Activated naive CD8-positive, alpha-beta T cell treated with anti-CD3 and anti-CD28 coated beads, Interleukin-2, amount 10 ng/mL, durations not matched to agents 7 days and 5 days (primary cell): ENCODE results near the gene MRPL20. TPM values are rescaled to one million over a fixed set of nuclear protein-coding genes. Genes with fewer than 3 reads are reported as not detected.

Experiments used
- ATAC-seq: fragments of 150-1000 bp; cut with Tn5 transposase; one replicate; pipeline ENCODE4 v1.10.0; 2021; ENCODE audit warnings: low read depth, moderate library complexity
- POLR2A ChIA-PET: fragments of 350-600 bp; sonication (Branson Sonifier 250); formaldehyde crosslinking; loops from one replicate; lab custom pipeline; 2021; ENCODE audit warnings: antibody characterized with exemption; lab: Charles Lee
- DNase-seq: peaks from one replicate; pipeline ENCODE4 v3.0.0; 2021
- H3K27ac Mint-ChIP-seq: one replicate; pipeline ENCODE4 v1.8.0; 2022; ENCODE audit warnings: mild to moderate bottlenecking, mixed read lengths
- H3K27me3 Mint-ChIP-seq: one replicate; pipeline ENCODE4 v1.8.0; 2022; ENCODE audit warnings: mild to moderate bottlenecking, moderate library complexity, mixed read lengths
- H3K36me3 Mint-ChIP-seq: one replicate; pipeline ENCODE4 v1.8.0; 2021; ENCODE audit warnings: mild to moderate bottlenecking, mixed read lengths
- H3K4me1 Mint-ChIP-seq: one replicate; pipeline ENCODE4 v1.8.0; 2021; ENCODE audit warnings: mixed read lengths
- H3K4me3 Mint-ChIP-seq: one replicate; pipeline ENCODE4 v1.8.0; 2022; ENCODE audit warnings: mild to moderate bottlenecking, moderate library complexity, mixed read lengths
- H3K9me3 Mint-ChIP-seq: one replicate; pipeline ENCODE4 v1.8.0; 2021; ENCODE audit warnings: mixed read lengths
- total RNA-seq, 2 experiments: library from RNA; stranded (reverse); gene quantifications; one replicate each; pipeline ENCODE4 v1.2.3, GENCODE V29; 2021

MRPL20 gene
- total RNA-seq, 2 experiments from 2014 or later: 98.6 to 101 TPM

- ATAC-seq (no peak), DNase-seq (no peak)
- H3K27ac Mint-ChIP-seq: no peak overlapping the region
- peaks cover 12% of the 10 kb centered on the region for H3K4me1 Mint-ChIP-seq
- H3K36me3 Mint-ChIP-seq: no peaks in the 10 kb centered on the region
- POLR2A ChIA-PET: no interaction called here
- H3K4me3 Mint-ChIP-seq: no peak overlapping the region
- peaks cover 12% of the 10 kb centered on the region for H3K27me3 Mint-ChIP-seq
- H3K9me3 Mint-ChIP-seq: no peaks in the 10 kb centered on the region
These were observed 45.7 kb downstream of the MRPL20 start for GRCh38 chr1:1361233-1361981.

- Mint-ChIP-seq H3K4me1 (peaks cover 12% of the 10 kb centered on the region), H3K9me3 (no peaks in the 10 kb centered on the region), H3K4me3 (no peak overlapping the region), H3K27me3 (peaks cover 12% of the 10 kb centered on the region), H3K27ac (no peak overlapping the region), H3K36me3 (no peaks in the 10 kb centered on the region)
- DNase-seq (no peak), ATAC-seq (no peak)
- POLR2A ChIA-PET: no interaction called here
These were observed 46.5 kb downstream of the MRPL20 start for GRCh38 chr1:1360506-1361169.

DNA sequence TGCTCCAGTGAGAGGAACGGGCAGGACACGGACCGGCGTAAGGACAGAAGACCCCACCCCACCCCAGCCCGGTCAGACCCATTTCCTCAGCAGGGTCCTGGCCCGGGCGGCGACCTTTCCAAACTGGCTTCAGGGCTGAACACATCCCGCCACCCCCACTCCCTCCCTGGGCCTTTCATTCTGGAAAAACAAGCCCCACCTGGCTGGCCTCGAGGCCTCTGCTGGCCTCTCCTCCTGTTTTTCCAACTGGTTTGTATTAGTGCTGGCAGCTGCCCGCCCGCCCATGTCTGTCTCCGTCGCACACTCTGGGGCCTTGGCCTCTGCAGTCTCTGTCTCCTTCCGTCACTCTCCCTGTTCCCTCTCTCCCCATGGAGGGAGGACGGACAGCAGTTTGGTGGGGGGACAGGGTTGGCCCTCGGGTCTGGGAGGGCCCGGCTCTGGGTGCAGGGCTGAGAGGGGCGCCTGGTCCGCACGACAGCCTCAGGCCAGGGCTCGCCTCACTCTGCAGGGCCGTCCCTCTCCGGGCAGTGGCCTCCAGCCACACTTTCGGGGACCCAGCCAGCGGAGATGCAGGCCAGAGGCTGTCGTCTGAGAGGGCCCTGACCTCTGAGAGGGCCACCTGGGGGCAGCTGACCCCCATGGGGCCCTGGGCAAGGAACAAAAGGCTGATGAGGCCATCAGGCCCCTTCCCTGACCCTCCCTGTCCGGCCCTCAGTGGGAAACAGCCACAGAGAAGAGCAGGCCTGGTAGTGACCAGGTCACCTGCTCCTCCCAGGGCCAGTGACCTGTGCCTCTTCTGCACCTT, 47.2 kb downstream of the MRPL20 start:
- H3K36me3 Mint-ChIP-seq: no peaks in the 10 kb centered on the region
- H3K4me1 Mint-ChIP-seq: peaks cover 12% of the 10 kb centered on the region
- DNase-seq (no peak), ATAC-seq (no peak)
- no peak overlapping the region for H3K27ac Mint-ChIP-seq
- no peak overlapping the region for H3K4me3 Mint-ChIP-seq
- POLR2A ChIA-PET: interaction anchor here (1.0 to 2.8 kb wide), 2 partner anchors 11 to 15 kb away, joined by 4 to 11 read pairs; partner anchors contain the start of gene AURKAIP1
- H3K9me3 Mint-ChIP-seq: no peaks in the 10 kb centered on the region
- H3K27me3 Mint-ChIP-seq: peaks cover 12% of the 10 kb centered on the region

DNA sequence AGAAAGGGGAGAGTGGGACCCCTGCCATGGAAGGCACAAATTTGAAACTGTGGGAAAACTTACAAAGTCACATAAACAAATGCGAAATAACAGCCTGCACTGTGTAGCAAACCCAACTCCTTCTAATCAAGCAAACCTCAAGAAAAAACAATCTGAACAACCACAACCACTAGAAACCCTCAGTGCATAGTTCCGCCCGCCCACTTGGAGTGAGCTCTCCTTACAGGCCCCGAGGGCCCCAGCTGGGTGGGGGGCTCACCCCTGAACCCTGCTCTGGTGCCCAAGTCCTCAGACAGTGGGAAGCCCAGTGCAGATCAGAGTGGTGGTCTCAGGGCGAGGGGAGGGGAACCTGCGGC, 47.8 kb downstream of the MRPL20 start:
- Mint-ChIP-seq H3K36me3 (no peaks in the 10 kb centered on the region), H3K4me1 (peaks cover 12% of the 10 kb centered on the region), H3K9me3 (no peaks in the 10 kb centered on the region), H3K27me3 (peaks cover 13% of the 10 kb centered on the region), H3K4me3 (no peak overlapping the region), H3K27ac (peak overlapping the region; percentile 32)
- POLR2A ChIA-PET: interaction anchor here (1.0 to 2.8 kb wide), 2 partner anchors 12 to 16 kb away, joined by 4 to 11 read pairs; partner anchors contain the start of gene AURKAIP1
- DNase-seq (no peak), ATAC-seq (peak; percentile 37)

- POLR2A ChIA-PET: interaction anchor here (1.0 to 2.8 kb wide), 2 partner anchors 12 to 16 kb away, joined by 4 to 11 read pairs; partner anchors contain the start of gene AURKAIP1
- no peak for ATAC-seq
These were observed 48.4 kb downstream of the MRPL20 start, which contains the start of gene MXRA8 for GRCh38 chr1:1358433-1359271. TSS of gene MXRA8 (minus strand) at chr1:1358555. CDS start at chr1:1358504, 51 bp downstream.

DNA sequence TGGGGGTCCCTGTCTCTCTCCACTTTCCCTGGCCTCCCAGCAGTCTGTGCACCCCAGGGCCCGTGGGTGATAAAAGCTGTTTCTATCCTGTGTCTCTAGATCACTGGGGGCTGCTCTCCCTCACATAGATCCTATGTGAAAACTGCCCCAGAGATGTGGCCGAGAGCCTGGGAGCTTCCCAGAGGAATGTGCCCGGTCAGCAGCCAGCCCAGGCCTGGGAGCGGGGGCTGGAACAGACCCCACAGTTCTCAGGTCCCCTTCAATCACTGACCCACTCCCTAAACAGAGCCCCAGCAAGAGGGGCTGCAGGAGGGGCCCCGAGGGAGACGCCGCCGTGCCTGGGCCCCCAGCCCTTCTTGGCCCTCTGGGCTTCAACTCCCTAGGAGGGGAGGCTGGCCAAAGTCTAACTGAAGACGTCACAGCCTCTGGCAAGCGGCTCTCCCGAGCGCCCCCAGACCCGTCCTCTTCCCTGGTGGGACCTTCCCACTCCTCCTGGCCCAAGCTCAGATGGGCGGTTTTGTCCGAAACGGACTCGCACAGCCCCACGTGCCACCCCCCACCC, 49.1 kb downstream of the MRPL20 start:
- H3K4me1 Mint-ChIP-seq: peaks cover 12% of the 10 kb centered on the region
- no peak overlapping the region for H3K27ac Mint-ChIP-seq
- H3K27me3 Mint-ChIP-seq: peaks cover 25% of the 10 kb centered on the region
- ATAC-seq: no peak
- no peak overlapping the region for H3K4me3 Mint-ChIP-seq
- no peak for DNase-seq
- H3K36me3 Mint-ChIP-seq: no peaks in the 10 kb centered on the region
- H3K9me3 Mint-ChIP-seq: no peaks in the 10 kb centered on the region
- POLR2A ChIA-PET: interaction anchor here (2.8 kb wide), 1 partner anchor 13 kb away, joined by 11 read pairs; no protein-coding TSS in a partner anchor

More at GRCh38 chr1:1358433-1359271, 48.4 kb downstream of the MRPL20 start, which contains the start of gene MXRA8:
- H3K27me3 Mint-ChIP-seq: peaks cover 18% of the 10 kb centered on the region
- H3K36me3 Mint-ChIP-seq: no peaks in the 10 kb centered on the region
- no peaks in the 10 kb centered on the region for H3K9me3 Mint-ChIP-seq
- no peak within 1 kb of the TSS for H3K4me3 Mint-ChIP-seq
- no peak for DNase-seq
- H3K4me1 Mint-ChIP-seq: peaks cover 12% of the 10 kb centered on the region
- H3K27ac Mint-ChIP-seq: peak within 1 kb of the TSS; percentile 32

- Mint-ChIP-seq H3K27ac (no peak overlapping the region), H3K4me3 (no peak overlapping the region), H3K9me3 (no peaks in the 10 kb centered on the region), H3K27me3 (peaks cover 31% of the 10 kb centered on the region), H3K36me3 (no peaks in the 10 kb centered on the region), H3K4me1 (peaks cover 15% of the 10 kb centered on the region)
- POLR2A ChIA-PET: interaction anchor here (0.9 to 2.8 kb wide), 2 partner anchors 14 to 18 kb away, joined by 3 to 11 read pairs; partner anchors contain the start of gene AURKAIP1
- DNase-seq (no peak), ATAC-seq (no peak)
These were observed 50.2 kb downstream of the MRPL20 start for GRCh38 chr1:1356796-1357401.

DNA sequence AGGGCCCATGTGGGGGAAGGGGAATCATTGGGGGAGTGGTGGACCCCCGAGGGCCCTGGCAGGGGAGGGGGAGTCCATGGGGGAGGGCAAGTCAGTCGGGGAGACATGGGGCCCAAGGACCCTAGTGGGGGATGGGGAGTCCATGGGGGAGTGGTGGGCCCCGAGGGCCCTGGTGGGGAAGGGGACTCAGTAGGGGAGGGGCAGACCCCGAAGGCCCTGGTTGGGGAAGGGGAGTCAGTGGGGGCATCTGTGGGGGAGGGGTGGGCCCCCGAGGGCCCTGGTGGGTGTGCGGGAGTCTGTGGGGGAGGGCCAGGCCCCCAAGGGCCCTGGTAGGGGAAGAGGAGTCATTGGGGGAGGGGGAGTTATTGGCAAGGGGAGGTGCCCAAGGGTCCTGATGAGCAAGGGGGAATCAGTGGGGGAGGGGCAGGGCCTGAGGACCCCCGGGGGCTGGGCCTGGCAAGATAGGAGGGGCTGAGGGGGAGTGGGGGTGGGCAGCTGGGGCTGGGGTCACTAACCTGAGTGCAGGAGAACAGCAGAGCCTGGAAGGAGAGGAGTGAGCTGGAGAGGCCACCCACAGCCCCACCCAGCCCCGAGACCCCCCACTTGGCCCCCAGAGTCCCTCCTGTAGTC, 50.8 kb downstream of the MRPL20 start:
- no peak for ATAC-seq
- peaks cover 31% of the 10 kb centered on the region for H3K27me3 Mint-ChIP-seq
- POLR2A ChIA-PET: no interaction called here
- DNase-seq: no peak
- no peaks in the 10 kb centered on the region for H3K36me3 Mint-ChIP-seq
- H3K9me3 Mint-ChIP-seq: no peaks in the 10 kb centered on the region
- peaks cover 15% of the 10 kb centered on the region for H3K4me1 Mint-ChIP-seq
- no peak overlapping the region for H3K27ac Mint-ChIP-seq
- no peak overlapping the region for H3K4me3 Mint-ChIP-seq

DNA sequence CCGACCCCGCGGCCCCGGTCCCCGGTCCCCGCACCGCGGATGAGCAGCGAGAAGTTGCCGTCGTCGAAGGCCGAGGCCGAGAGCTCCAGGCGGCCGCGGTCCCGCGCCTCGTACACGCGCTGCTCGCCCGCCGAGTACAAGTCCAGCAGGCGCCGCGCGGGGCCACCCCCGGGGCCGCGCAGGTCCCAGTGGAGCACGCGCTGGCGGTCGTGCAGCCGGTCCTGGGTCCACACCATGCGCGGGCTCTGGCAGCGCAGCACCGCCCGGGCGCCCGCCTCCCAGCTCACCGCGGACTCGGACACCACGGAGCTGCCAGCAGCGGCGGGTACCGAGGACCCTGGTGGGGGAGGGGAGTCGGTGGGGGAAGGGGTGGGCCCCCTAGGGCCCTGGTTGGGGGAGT, 51.7 kb downstream of the MRPL20 start:
- peaks cover 11% of the 10 kb centered on the region for H3K4me1 Mint-ChIP-seq
- no peaks in the 10 kb centered on the region for H3K36me3 Mint-ChIP-seq
- peak; percentile 54 for DNase-seq
- no peaks in the 10 kb centered on the region for H3K9me3 Mint-ChIP-seq
- POLR2A ChIA-PET: interaction anchor here (0.6 kb wide), 1 partner anchor 16 kb away, joined by 3 read pairs; no protein-coding TSS in a partner anchor
- H3K4me3 Mint-ChIP-seq: no peak overlapping the region
- peak; percentile 17 for ATAC-seq
- H3K27me3 Mint-ChIP-seq: peaks cover 31% of the 10 kb centered on the region
- no peak overlapping the region for H3K27ac Mint-ChIP-seq

DNA sequence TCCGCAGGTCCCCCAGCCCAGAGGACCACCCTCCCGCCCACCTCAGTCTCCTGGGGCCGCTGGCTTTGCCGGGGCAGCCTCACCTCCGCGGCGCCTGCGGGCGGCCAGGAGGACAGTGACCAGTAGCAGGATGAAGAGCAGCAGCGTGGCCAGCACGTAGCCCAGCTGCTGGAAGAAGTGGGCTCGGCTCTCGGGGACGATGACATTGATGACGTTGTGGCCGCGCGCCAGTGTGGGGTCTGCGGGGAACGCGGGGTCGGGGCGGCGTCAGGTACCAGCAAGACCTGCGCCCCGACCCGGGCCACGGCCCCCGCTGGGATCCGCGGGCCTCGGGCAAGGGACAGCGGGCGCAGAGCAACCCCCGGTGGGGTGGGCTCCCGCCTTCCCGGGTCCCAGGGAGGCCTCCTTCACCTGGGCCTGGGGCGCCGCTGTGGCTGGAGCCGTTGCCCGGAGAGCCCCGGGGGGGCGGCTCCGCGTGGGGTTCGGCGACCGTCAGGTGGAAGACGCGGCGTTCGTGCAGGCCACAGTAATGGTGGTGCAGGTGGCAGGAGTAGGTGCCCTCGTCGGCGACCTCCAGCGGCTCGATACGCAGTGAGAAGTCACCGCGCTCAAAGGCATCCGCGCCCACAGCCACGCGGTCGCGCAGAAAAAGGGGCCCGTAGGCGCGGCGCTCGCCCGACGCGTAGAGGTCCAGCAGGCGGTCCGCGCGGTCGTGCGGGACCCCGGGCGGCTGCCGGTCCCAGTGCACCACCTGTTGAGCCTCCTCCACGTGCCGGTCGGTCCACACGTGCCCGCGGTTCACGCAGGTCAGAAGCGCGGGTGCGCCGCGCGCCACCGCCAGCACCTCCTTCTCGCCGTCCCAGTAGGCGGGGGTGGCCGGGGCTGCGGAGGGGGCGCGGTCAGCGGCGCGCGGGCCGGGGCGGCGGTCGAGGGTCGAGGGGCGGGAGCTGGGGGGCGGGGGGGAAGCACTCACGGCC, 52.5 kb downstream of the MRPL20 start:
- peaks cover 31% of the 10 kb centered on the region for H3K27me3 Mint-ChIP-seq
- H3K4me1 Mint-ChIP-seq: peaks cover 11% of the 10 kb centered on the region
- no peak overlapping the region for H3K27ac Mint-ChIP-seq
- ATAC-seq (no peak), DNase-seq (no peak)
- no peaks in the 10 kb centered on the region for H3K36me3 Mint-ChIP-seq
- H3K4me3 Mint-ChIP-seq: no peak overlapping the region
- H3K9me3 Mint-ChIP-seq: no peaks in the 10 kb centered on the region
- POLR2A ChIA-PET: interaction anchor here (0.6 kb wide), 1 partner anchor 17 kb away, joined by 3 read pairs; no protein-coding TSS in a partner anchor
